AG04450 (cell line): ENCODE results near the gene GAPDHS. TPM values are rescaled to one million over a fixed set of nuclear protein-coding genes. Genes with fewer than 3 reads are reported as not detected.
A peak's percentile ranks its signal among the peaks of the same experiment; 100 is the strongest.

ENCODE experiments used
- CTCF ChIA-PET: fragments of 300-600, 350-600 bp; formaldehyde crosslinking; extraction: SDS; loops from one replicate; lab custom pipeline; 2022; ENCODE audit warnings: antibody characterized with exemption, inconsistent platforms; lab: Charles Lee
- POLR2A ChIA-PET: fragments of 350-600 bp; formaldehyde crosslinking; extraction: SDS; loops from one replicate; lab custom pipeline; 2021; ENCODE audit warnings: antibody characterized with exemption, inconsistent platforms; lab: Yijun Ruan, JAX
- DNase-seq: peaks from one replicate; pipeline ENCODE4 v3.0.0-alpha.2; 2011; ENCODE audit warnings: low read depth, low spot score
- H3K27ac ChIP-seq: one replicate; pipeline ENCODE4 v1.5.1; 2012; ENCODE audit warnings: low read depth, low read length, control low read depth
- H3K27me3 ChIP-seq: one replicate; pipeline ENCODE4 v1.6.0; 2012; ENCODE audit warnings: low read length; ENCODE audit not compliant: control insufficient read depth, insufficient read depth
- H3K4me3 ChIP-seq: 2 replicates; pipeline ENCODE4 v1.5.1; 2011; ENCODE audit warnings: mild to moderate bottlenecking, low read depth, low read length, control low read depth
- H3K9me3 ChIP-seq: 2 replicates; pipeline ENCODE4 v1.5.1; 2012; ENCODE audit warnings: low read length; ENCODE audit not compliant: control insufficient read depth, insufficient read depth
- polyA plus RNA-seq: library from polyadenylated mRNA; depleted of rRNA; stranded (reverse); fragments of >200 nt; gene quantifications from 2 replicates; pipeline ENCODE4 v1.2.3, GENCODE V29; 2011
- TF ChIP-seq, protein P1 (sequence below): IDR thresholded peaks from 2 replicates; pipeline ENCODE4 v1.5.1; 2011; ENCODE audit warnings: low read depth, low read length, control low read depth, inconsistent platforms

Gene GAPDHS
- polyA plus RNA-seq, 1 experiment, result not detected

DNA sequence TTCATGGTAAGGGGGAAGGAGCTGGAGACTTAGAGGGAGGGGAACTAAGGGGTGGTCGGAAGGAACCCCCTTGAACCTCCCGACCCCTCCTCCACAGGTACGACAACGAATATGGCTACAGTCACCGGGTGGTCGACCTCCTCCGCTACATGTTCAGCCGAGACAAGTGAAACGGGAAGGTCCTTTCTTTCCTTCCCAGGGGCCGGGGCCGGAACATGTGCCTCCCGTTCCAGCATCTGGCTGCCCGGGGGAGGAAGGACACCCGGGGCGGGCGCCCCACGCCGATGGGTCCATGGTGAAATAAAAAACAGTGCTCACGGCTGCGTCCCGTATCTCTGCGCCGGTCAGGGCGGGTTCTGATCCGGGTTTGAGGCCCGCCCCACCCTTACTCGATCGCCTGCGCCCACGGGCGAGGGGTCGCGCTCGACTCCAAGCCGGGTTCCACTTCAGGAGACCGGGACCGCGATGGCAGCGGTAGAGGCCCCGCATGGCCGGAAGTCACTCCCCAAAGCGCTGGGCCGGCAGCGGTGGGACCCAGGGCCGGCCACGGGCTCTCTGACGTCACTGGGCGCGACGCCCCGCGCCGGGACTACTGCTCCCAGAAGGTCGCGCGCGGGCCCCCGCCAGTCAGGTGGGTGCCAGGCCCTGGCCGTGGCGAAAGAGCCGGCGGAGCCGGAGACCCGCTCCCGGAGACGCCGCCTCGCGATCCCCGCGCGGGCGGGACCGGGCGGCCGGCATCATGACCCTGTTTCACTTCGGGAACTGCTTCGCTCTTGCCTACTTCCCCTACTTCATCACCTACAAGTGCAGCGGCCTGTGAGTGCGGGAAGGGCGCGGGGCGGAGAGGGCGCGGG, 12.0 kb downstream of the GAPDHS start, which contains the start of gene TMEM147:
Gene TMEM147, plus strand, starts transcription at position 626 of the 854 bp plus-strand sequence. Its CDS starts 114 bp downstream, at position 740.
- CTCF ChIA-PET, result interaction anchor here (1.9 kb wide), 1 partner anchor 35 kb away, joined by 10 read pairs; no protein-coding TSS in a partner anchor
- DNase-seq, result peak; percentile 20
- no peaks in the 10 kb centered on the region for H3K27me3 ChIP-seq
- H3K27ac ChIP-seq, result peak within 1 kb of the TSS; percentile 68
- peaks cover 3% of the 10 kb centered on the region; the same call in 1 of the 2 replicates for H3K9me3 ChIP-seq
- peak within 1 kb of the TSS; percentile 88 for H3K4me3 ChIP-seq
- TF ChIP-seq, protein P1, sequence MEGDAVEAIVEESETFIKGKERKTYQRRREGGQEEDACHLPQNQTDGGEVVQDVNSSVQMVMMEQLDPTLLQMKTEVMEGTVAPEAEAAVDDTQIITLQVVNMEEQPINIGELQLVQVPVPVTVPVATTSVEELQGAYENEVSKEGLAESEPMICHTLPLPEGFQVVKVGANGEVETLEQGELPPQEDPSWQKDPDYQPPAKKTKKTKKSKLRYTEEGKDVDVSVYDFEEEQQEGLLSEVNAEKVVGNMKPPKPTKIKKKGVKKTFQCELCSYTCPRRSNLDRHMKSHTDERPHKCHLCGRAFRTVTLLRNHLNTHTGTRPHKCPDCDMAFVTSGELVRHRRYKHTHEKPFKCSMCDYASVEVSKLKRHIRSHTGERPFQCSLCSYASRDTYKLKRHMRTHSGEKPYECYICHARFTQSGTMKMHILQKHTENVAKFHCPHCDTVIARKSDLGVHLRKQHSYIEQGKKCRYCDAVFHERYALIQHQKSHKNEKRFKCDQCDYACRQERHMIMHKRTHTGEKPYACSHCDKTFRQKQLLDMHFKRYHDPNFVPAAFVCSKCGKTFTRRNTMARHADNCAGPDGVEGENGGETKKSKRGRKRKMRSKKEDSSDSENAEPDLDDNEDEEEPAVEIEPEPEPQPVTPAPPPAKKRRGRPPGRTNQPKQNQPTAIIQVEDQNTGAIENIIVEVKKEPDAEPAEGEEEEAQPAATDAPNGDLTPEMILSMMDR, result no peak
- POLR2A ChIA-PET, result interaction anchor here (0.6 kb wide), 1 partner anchor 77 kb away, joined by 3 read pairs; no protein-coding TSS in a partner anchor

DNA sequence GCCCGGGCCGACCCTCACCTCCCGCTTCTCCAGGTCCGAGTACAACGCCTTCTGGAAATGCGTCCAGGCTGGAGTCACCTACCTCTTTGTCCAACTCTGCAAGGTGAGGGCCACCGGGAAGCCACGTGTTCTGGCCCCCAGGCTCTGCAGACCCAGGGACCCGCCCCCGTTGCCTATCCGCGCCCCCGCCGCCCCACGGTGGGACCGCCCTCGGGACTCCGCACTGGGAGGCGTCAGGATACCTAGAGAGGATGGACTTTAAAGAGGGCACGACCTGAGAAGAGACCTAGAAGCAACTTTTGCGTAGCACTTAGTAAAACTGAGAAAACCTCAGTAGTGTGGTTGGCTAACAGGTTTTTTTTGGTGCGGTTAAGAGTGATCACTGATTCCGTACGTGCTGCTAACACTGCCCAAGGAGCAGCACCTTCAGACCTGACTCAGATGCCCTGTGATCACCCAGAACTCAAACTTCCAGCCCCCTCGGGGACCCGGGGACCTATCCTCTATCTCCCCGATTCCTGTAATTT, 12.7 kb downstream of the GAPDHS start:
- Histone ChIP-seq H3K9me3 (peaks cover 3% of the 10 kb centered on the region; the same call in 1 of the 2 replicates), H3K27ac (peak overlapping the region; percentile 61), H3K27me3 (no peaks in the 10 kb centered on the region), H3K4me3 (peak overlapping the region; percentile 88)
- no peak for DNase-seq
- ChIA-PET CTCF (interaction anchor here (2.0 kb wide), 1 partner anchor 10 kb away, joined by 4 read pairs; no protein-coding TSS in a partner anchor), POLR2A (no interaction called here)
- TF ChIP-seq, protein P1, result no peak

DNA sequence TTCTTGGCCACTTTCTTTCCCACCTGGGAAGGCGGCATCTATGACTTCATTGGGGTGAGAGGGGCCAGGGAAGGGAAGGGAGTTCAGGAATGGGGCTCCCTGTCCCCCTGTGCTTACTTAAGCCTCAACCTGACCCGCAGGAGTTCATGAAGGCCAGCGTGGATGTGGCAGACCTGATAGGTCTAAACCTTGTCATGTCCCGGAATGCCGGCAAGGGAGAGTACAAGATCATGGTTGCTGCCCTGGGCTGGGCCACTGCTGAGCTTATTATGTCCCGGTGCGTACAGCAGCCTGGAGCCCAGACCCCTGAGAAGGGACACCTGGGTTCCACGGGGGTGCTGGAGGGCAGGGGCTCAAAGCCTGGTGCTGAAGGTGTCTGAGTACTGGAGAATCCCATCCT, 13.3 kb downstream of the GAPDHS start:
- TF ChIP-seq, protein P1, result no peak
- peaks cover 3% of the 10 kb centered on the region; the same call in 1 of the 2 replicates for H3K9me3 ChIP-seq
- no peak overlapping the region for H3K27ac ChIP-seq
- no peak for DNase-seq
- H3K4me3 ChIP-seq, result peak overlapping the region; percentile 88
- POLR2A ChIA-PET, result interaction anchor here (0.6 kb wide), 1 partner anchor 166 kb away, joined by 3 read pairs; no protein-coding TSS in a partner anchor
- CTCF ChIA-PET, result interaction anchor here (2.0 kb wide), 1 partner anchor 10 kb away, joined by 4 read pairs; no protein-coding TSS in a partner anchor
- H3K27me3 ChIP-seq, result no peaks in the 10 kb centered on the region

DNA sequence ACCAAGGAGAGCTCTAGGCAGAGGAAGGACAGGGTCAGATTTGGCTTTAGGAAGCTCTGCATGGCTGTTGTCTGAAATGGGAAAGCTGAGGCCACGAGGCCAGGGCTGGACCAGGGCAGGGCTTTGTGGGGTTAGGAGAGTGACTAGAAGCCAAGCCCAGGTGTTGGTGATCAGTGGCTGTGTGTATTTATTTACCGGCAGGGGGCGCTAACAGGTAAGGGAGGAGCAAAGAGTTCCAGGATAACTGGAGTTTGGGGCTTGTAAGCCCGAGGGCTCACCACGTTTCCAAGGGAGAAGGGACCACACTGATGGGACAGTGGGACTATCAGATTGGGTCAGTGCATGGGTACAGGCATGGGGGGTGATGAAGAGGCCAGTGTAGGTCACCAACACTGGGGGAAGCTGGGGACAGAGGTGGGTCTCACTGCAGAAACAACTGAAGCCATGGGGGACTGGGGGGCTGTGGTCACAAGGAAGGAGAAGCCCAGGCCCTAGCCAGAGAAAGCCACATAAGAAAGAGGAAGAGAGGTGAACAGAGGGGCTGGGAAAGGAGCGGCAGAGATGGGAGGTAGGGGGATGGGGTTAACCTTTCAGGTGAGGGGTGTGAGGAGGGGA, 16.0 kb downstream of the GAPDHS start:
- H3K27ac ChIP-seq, result no peak overlapping the region
- no peak overlapping the region for H3K4me3 ChIP-seq
- no peak for DNase-seq
- TF ChIP-seq, protein P1, result peak; percentile 76
- H3K27me3 ChIP-seq, result no peaks in the 10 kb centered on the region
- ChIA-PET CTCF (interaction anchor here (0.5 to 1.6 kb wide), 14 partner anchors 9 to 1061 kb away, joined by 3 to 8 read pairs (median 4); partner anchors contain the start of gene ATP4A), POLR2A (no interaction called here)
- peaks cover 3% of the 10 kb centered on the region; the same call in 1 of the 2 replicates for H3K9me3 ChIP-seq
